Heart right ventricle (tissue), 16 donors: Measurements from ENCODE around the gene LIN28A. TPM values are rescaled to one million over a fixed set of nuclear protein-coding genes. Genes with fewer than 3 reads are reported as not detected.

Experiments
- ATAC-seq, 8 donors: fragments of 200-7000 bp; cut with Tn5 transposase; one replicate each; pipeline ENCODE4 v1.9.1; 2020; ENCODE audit warnings: mild to moderate bottlenecking in 8 of 8, moderate library complexity in 8 of 8, moderate number of reproducible peaks in 1 of 8
- DNase-seq, 2 donors: peaks; one replicate each; pipeline ENCODE4 v3.0.0-alpha.2; 2020
- H3K27ac ChIP-seq, 10 donors: fragments of 200-600 bp; sonication (generic) in 2 of 10; one replicate each; pipeline versions ENCODE4 v1.5.0 to v1.8.0; 2020 to 2022; ENCODE audit warnings: mild to moderate bottlenecking in 3 of 10
- H3K27me3 ChIP-seq, 7 donors: fragments of 200-600 bp; one replicate each; pipeline ENCODE4 v1.8.0; 2021 to 2022; ENCODE audit warnings: mild to moderate bottlenecking in 2 of 7
- H3K36me3 ChIP-seq, 9 donors: fragments of 200-600 bp; sonication (generic) in 1 of 9; one replicate each; pipeline versions ENCODE4 v1.5.0 to v1.8.0; 2020 to 2022; ENCODE audit warnings: mild to moderate bottlenecking in 2 of 9
- H3K4me1 ChIP-seq, 9 donors: fragments of 200-600 bp; sonication (generic) in 1 of 9; one replicate each; pipeline versions ENCODE4 v1.5.0 to v1.8.0; 2020 to 2022; ENCODE audit warnings: mild to moderate bottlenecking in 4 of 9
- H3K4me3 ChIP-seq, 10 donors: fragments of 200-600 bp; sonication (generic) in 2 of 10; one replicate each; pipeline versions ENCODE4 v1.5.0 to v1.8.0; 2020 to 2022; ENCODE audit warnings: mild to moderate bottlenecking in 7 of 10, moderate library complexity in 2 of 10
- H3K9me3 ChIP-seq, 11 donors: fragments of 200-600 bp in 10 of 11; sonication (generic) in 2 of 11; one replicate each; pipeline versions ENCODE4 v1.5.0 to v1.8.0; 2013 to 2022; ENCODE audit warnings: mild to moderate bottlenecking in 2 of 11, control low read depth in 1 of 11, moderate library complexity in 1 of 11
- CTCF ChIP-seq, 9 donors: fragments of 200-600 bp; sonication (generic) in 2 of 9; IDR thresholded peaks; one replicate each; pipeline versions ENCODE4 v1.5.0 to v1.8.0; 2021 to 2022; ENCODE audit warnings: antibody characterized with exemption in 9 of 9, mild to moderate bottlenecking in 5 of 9, moderate library complexity in 1 of 9
- WGBS, 2 donors: extraction: QIAGEN DNeasy Blood & Tissue Kit; methylation state at CpG; one replicate each; pipeline ENCODE4 v1.1.7; 2013; ENCODE audit warnings: inconsistent platforms in 1 of 2; 5-methylcytosine and 5-hydroxymethylcytosine counted together
- intact Hi-C, 10 donors: fragments of 100-400 bp; cut with DNase I; formaldehyde crosslinking; loops; one replicate each; pipeline versions ENCODE4 v1.11.1 to v1.14.2; 2022
- polyA plus RNA-seq, 2 donors: library from polyadenylated mRNA; stranded (reverse); fragments of 200-250 nt; gene quantifications; one replicate each; pipeline ENCODE4 v1.2.3, GENCODE V29; 2013
- total RNA-seq, 10 donors: library from RNA; stranded (reverse); fragmentation: NEBNext Ultra II Directional in 3 of 10; extraction: Animal tissue kit (Norgen Biotek cat#: 25700) in 3 of 10; gene quantifications; one replicate each; pipeline versions ENCODE4 v1.2.1 to v1.2.4, GENCODE V29; 2021 to 2023
- donor health status: Arrhythmogenic right ventricular cardiomyopathy.
- donor health status: ischemic (EF 13 %, LVEDD 7.1; RV severe dilation, severe dysfunction).
- donor health status: healthy with polysubstance abuse.
- donor health status: DM: no; HTN: yes; CAD: no.
- donor health status: DM: no; HTN: no; CAD: no.
- donor health status: ischemic (EF 25% LVEDD 6.9; RV normal size, moderate dysfunction).
- donor health status: ischemic (EF 25% LVEDD 5.7; RV mildly dilated, moderate dysfunction).
- donor health status: healthy.
- donor health status: DM: yes; HTN: yes; CAD: no.
- donor health status: Ischemic cardiomyopathy.
- donor health status: ischemic (EF 35%, LVEDD 5.7; RV mildly dilated, moderate dysfunction).
- donor health status: nonischemic (EF 11% LVEDD 7.7; RV severe dilation, severe dysfunction).
- donor health status: DM: yes; HTN: yes; CAD: no.
- donor health status: PGD.
- donor health status: ischemic (EF 29% LVEDD 5.4; RV normal size, mild dysfunction).
- donor health status: nonischemic (EF 23%, LVEDD 6.1; RV moderate dilation, normal function).

LIN28A gene
- total and polyA plus RNA-seq, 12 donors = 0.15 TPM; not detected in 11

- no peak for TF ChIP-seq CTCF (IDR thresholded peaks at IDR 0.05)
- 62 to 63% methylated on average over 7 of the region's 7 CpGs for WGBS, 2 donors
- intact Hi-C loops = no loop called here
- no peaks in the 10 kb centered on the region for H3K9me3 ChIP-seq
- H3K27ac ChIP-seq = no peak overlapping the region
- no peak for ATAC-seq
- no peaks in the 10 kb centered on the region for H3K36me3 ChIP-seq
- DNase-seq = no peak
- peaks cover 0 to 6% (median 0%) of the 10 kb centered on the region in 9 donors for H3K4me1 ChIP-seq
- peaks cover 0 to 53% (median 44%) of the 10 kb centered on the region in 7 donors for H3K27me3 ChIP-seq
- no peak overlapping the region for H3K4me3 ChIP-seq
Measured at GRCh38 chr1:26405281-26405915, 5.2 kb upstream of the LIN28A start.

GRCh38 chr1:26408604-26409003, 2.0 kb upstream of the LIN28A start:
- DNase-seq (peak; percentile 72 to 75), ATAC-seq (peak in 7 of 8 donors; percentile 80 to 90 (median 88))
- 1% methylated on average over 12 of the region's 12 CpGs for WGBS, 2 donors
- TF ChIP-seq CTCF (IDR thresholded peaks at IDR 0.05) = no peak
- H3K27me3 ChIP-seq = peaks cover 29 to 63% (median 58%) of the 10 kb centered on the region in 7 donors
- no peak overlapping the region for H3K4me3 ChIP-seq
- peaks cover 0 to 6% (median 0%) of the 10 kb centered on the region in 9 donors for H3K4me1 ChIP-seq
- no peaks in the 10 kb centered on the region for H3K36me3 ChIP-seq
- intact Hi-C loops = no loop called here
- no peak overlapping the region for H3K27ac ChIP-seq
- H3K9me3 ChIP-seq = no peaks in the 10 kb centered on the region

GRCh38 chr1:26409191-26409807, 1.3 kb upstream of the LIN28A start:
- Histone ChIP-seq H3K36me3 (no peaks in the 10 kb centered on the region), H3K27me3 (peaks cover 29 to 65% (median 61%) of the 10 kb centered on the region in 7 donors), H3K27ac (no peak overlapping the region), H3K9me3 (no peaks in the 10 kb centered on the region), H3K4me1 (peaks cover 0 to 6% (median 0%) of the 10 kb centered on the region in 9 donors), H3K4me3 (no peak overlapping the region)
- intact Hi-C loops = no loop called here
- ATAC-seq = no peak
- WGBS, 2 donors = 1 to 2% methylated on average over 16 of the region's 16 CpGs
- no peak for DNase-seq
- no peak for TF ChIP-seq CTCF (IDR thresholded peaks at IDR 0.05)

GRCh38 chr1:26411624-26412074, 1.0 kb downstream of the LIN28A start:
- WGBS, 2 donors = 7% methylated on average over 20 of the region's 20 CpGs
- H3K36me3 ChIP-seq = no peaks in the 10 kb centered on the region
- H3K4me3 ChIP-seq = no peak overlapping the region
- no peaks in the 10 kb centered on the region for H3K9me3 ChIP-seq
- intact Hi-C loops = loop anchor here in 2 of 10 donors (10.0 kb wide), 1 partner anchor 307 kb away; no protein-coding TSS in a partner anchor
- no peak overlapping the region for H3K27ac ChIP-seq
- ATAC-seq (no peak), DNase-seq (no peak)
- H3K4me1 ChIP-seq = peaks cover 0 to 6% (median 0%) of the 10 kb centered on the region in 9 donors
- peaks cover 29 to 85% (median 73%) of the 10 kb centered on the region in 7 donors for H3K27me3 ChIP-seq
- no peak for TF ChIP-seq CTCF (IDR thresholded peaks at IDR 0.05)
